ENCODE results near the gene CDC34. TPM values are rescaled to one million over a fixed set of nuclear protein-coding genes. Genes with fewer than 3 reads are reported as not detected.

Gene CDC34
- total and polyA plus RNA-seq, 9 of the 15 experiments (the other 6 are each of a cell fraction or from before 2014, with no cell fraction given): 0.80 to 203 (median 65.5) TPM

DNA sequence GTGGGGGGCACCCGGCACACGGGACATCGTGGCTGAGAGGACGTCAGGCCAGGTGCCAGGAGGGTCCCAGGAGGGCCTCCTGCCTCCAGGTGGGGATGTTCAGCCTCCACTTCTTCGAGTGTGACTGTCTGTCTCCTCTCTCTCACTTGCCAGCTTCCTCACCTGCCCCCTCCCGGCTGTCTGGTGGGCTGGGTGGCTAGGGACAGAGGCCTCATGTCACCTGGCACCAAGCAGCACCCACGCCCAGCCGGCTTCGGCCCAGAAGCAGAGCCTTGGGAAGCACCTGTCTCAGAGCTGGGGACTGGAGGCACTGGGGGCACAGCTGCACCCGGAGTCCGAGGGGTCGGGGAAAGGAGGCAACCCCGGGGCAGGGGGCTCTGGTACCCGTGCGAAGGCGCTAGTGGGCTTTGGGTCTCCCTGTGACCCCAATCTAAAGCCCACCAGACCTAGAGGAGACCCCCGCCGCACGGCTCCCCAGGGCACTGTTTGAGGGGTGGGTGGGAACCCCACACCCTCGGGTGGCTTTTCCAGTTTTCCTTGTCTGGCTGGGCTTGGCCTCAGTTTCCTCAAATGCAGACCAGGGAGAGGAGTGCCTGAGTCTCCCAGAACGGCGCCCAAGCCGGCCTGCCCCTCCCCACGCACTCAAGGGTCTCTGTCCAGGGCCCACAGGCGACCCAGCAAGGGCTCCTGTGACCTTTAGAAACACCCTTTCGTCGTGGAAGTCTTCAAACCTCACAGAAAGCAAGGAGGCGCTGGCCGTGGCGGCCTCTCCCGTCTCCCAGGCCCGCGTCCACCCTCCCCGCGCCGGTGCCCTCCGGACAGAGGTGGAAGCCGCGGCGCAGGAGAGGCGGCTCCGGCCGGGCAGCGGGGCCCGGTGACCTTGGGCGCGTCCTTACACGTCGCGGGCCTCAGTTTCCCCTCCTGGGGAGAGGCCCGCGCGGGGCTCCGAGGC, 57.5 kb downstream of the CDC34 start (continued):
- TF ChIP-seq, protein P1, sequence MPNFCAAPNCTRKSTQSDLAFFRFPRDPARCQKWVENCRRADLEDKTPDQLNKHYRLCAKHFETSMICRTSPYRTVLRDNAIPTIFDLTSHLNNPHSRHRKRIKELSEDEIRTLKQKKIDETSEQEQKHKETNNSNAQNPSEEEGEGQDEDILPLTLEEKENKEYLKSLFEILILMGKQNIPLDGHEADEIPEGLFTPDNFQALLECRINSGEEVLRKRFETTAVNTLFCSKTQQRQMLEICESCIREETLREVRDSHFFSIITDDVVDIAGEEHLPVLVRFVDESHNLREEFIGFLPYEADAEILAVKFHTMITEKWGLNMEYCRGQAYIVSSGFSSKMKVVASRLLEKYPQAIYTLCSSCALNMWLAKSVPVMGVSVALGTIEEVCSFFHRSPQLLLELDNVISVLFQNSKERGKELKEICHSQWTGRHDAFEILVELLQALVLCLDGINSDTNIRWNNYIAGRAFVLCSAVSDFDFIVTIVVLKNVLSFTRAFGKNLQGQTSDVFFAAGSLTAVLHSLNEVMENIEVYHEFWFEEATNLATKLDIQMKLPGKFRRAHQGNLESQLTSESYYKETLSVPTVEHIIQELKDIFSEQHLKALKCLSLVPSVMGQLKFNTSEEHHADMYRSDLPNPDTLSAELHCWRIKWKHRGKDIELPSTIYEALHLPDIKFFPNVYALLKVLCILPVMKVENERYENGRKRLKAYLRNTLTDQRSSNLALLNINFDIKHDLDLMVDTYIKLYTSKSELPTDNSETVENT (CRISPR knock-in tag; IDR thresholded peaks at IDR 0.05): no peak
- TF ChIP-seq ZNF644 (tag; IDR thresholded peaks at IDR 0.05; ENCODE audit: low read depth) (no peak), LARP7 (IDR thresholded peaks at IDR 0.05) (no peak), EWSR1 (IDR thresholded peaks at IDR 0.05; ENCODE audit: borderline replicate concordance, low read depth, partially characterized antibody) (no peak), RB1 (IDR thresholded peaks at IDR 0.05; ENCODE audit: low read depth) (peak; percentile 48; the same call in 1 of the 2 replicates), BRD4 (IDR thresholded peaks at IDR 0.05) (no peak), BHLHE40 (IDR thresholded peaks at IDR 0.05; ENCODE audit: low read length) (no peak), ZNF212 (CRISPR knock-in tag; IDR thresholded peaks at IDR 0.05) (no peak), NCOA4 (IDR thresholded peaks at IDR 0.05; ENCODE audit: partially characterized antibody) (no peak), ZNF347 (CRISPR knock-in tag; IDR thresholded peaks at IDR 0.05; ENCODE audit: low read depth) (no peak)
- TF ChIP-seq, protein P2, sequence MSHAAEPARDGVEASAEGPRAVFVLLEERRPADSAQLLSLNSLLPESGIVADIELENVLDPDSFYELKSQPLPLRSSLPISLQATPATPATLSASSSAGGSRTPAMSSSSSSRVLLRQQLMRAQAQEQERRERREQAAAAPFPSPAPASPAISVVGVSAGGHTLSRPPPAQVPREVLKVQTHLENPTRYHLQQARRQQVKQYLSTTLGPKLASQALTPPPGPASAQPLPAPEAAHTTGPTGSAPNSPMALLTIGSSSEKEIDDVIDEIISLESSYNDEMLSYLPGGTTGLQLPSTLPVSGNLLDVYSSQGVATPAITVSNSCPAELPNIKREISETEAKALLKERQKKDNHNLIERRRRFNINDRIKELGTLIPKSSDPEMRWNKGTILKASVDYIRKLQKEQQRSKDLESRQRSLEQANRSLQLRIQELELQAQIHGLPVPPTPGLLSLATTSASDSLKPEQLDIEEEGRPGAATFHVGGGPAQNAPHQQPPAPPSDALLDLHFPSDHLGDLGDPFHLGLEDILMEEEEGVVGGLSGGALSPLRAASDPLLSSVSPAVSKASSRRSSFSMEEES (CRISPR knock-in tag; IDR thresholded peaks at IDR 0.05): no peak
- TF ChIP-seq, protein P3, sequence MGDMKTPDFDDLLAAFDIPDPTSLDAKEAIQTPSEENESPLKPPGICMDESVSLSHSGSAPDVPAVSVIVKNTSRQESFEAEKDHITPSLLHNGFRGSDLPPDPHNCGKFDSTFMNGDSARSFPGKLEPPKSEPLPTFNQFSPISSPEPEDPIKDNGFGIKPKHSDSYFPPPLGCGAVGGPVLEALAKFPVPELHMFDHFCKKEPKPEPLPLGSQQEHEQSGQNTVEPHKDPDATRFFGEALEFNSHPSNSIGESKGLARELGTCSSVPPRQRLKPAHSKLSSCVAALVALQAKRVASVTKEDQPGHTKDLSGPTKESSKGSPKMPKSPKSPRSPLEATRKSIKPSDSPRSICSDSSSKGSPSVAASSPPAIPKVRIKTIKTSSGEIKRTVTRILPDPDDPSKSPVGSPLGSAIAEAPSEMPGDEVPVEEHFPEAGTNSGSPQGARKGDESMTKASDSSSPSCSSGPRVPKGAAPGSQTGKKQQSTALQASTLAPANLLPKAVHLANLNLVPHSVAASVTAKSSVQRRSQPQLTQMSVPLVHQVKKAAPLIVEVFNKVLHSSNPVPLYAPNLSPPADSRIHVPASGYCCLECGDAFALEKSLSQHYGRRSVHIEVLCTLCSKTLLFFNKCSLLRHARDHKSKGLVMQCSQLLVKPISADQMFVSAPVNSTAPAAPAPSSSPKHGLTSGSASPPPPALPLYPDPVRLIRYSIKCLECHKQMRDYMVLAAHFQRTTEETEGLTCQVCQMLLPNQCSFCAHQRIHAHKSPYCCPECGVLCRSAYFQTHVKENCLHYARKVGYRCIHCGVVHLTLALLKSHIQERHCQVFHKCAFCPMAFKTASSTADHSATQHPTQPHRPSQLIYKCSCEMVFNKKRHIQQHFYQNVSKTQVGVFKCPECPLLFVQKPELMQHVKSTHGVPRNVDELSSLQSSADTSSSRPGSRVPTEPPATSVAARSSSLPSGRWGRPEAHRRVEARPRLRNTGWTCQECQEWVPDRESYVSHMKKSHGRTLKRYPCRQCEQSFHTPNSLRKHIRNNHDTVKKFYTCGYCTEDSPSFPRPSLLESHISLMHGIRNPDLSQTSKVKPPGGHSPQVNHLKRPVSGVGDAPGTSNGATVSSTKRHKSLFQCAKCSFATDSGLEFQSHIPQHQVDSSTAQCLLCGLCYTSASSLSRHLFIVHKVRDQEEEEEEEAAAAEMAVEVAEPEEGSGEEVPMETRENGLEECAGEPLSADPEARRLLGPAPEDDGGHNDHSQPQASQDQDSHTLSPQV (IDR thresholded peaks at IDR 0.05): no peak
- TF ChIP-seq, protein P4, sequence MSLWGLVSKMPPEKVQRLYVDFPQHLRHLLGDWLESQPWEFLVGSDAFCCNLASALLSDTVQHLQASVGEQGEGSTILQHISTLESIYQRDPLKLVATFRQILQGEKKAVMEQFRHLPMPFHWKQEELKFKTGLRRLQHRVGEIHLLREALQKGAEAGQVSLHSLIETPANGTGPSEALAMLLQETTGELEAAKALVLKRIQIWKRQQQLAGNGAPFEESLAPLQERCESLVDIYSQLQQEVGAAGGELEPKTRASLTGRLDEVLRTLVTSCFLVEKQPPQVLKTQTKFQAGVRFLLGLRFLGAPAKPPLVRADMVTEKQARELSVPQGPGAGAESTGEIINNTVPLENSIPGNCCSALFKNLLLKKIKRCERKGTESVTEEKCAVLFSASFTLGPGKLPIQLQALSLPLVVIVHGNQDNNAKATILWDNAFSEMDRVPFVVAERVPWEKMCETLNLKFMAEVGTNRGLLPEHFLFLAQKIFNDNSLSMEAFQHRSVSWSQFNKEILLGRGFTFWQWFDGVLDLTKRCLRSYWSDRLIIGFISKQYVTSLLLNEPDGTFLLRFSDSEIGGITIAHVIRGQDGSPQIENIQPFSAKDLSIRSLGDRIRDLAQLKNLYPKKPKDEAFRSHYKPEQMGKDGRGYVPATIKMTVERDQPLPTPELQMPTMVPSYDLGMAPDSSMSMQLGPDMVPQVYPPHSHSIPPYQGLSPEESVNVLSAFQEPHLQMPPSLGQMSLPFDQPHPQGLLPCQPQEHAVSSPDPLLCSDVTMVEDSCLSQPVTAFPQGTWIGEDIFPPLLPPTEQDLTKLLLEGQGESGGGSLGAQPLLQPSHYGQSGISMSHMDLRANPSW (CRISPR knock-in tag; IDR thresholded peaks at IDR 0.05): no peak
- TF ChIP-seq, protein P5, sequence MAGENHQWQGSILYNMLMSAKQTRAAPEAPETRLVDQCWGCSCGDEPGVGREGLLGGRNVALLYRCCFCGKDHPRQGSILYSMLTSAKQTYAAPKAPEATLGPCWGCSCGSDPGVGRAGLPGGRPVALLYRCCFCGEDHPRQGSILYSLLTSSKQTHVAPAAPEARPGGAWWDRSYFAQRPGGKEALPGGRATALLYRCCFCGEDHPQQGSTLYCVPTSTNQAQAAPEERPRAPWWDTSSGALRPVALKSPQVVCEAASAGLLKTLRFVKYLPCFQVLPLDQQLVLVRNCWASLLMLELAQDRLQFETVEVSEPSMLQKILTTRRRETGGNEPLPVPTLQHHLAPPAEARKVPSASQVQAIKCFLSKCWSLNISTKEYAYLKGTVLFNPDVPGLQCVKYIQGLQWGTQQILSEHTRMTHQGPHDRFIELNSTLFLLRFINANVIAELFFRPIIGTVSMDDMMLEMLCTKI (IDR thresholded peaks at IDR 0.05; ENCODE audit: partially characterized antibody): no peak

All from K562 (cell line).